MG63 (cell line): Measurements from ENCODE around the gene SLIT3. TPM values are rescaled to one million over a fixed set of nuclear protein-coding genes. Genes with fewer than 3 reads are reported as not detected.
"Not testable (repeated sequence)": the region's sequence is repeated elsewhere in the genome, so short reads cannot be mapped to it uniquely, and the experiment has no call there.

Experiments
- DNase-seq: peaks from one replicate; pipeline ENCODE4 v3.0.0-alpha.2; 2020
- H3K27me3 ChIP-seq: fragments of 250-450 bp; sonication (Bioruptor Pico); 2 replicates; pipeline ENCODE4 v1.5.1; 2020; ENCODE audit warnings: mild to moderate bottlenecking, moderate library complexity
- H3K36me3 ChIP-seq: fragments of 250-450 bp; sonication (Bioruptor Pico); 2 replicates; pipeline ENCODE4 v1.5.1; 2020; ENCODE audit warnings: mild to moderate bottlenecking, moderate library complexity
- H3K4me3 ChIP-seq: fragments of 250-450 bp; sonication (Bioruptor Pico); 2 replicates; pipeline ENCODE4 v1.5.1; 2020; ENCODE audit warnings: mild to moderate bottlenecking, moderate library complexity
- H3K9me3 ChIP-seq: fragments of 250-450 bp; sonication (Bioruptor Pico); 2 replicates; pipeline ENCODE4 v1.5.1; 2020; ENCODE audit warnings: mild to moderate bottlenecking, moderate library complexity
- total RNA-seq: library from RNA; depleted of rRNA; stranded (reverse); fragments of >200 nt; shearing (Covaris generic); gene quantifications from 2 replicates; pipeline ENCODE4 v1.2.3, GENCODE V29; 2014; ENCODE audit warnings: low replicate concordance

The SLIT3 gene
- total RNA-seq, 1 experiment from 2014 or later, result 8.0 TPM

DNA sequence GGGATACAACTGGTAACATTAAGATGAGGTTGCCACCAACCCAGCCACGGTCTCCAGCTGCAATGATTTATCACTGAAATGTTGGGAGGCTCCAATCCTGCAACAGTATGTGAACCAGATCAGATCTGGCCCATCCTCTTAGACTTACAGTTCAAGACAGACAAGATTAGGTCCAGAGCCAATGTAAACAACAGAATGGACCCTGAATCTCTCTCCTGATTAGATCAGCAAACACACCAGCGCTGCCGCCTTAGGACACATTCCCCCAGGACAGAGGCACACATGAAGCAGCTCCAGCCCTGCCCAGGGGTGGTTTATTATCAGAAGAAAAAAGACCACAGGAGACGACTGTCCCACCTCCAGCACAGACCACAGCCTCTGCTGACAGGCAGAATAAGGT is 82.1 kb downstream of the SLIT3 start:
- DNase-seq, result no peak

DNA sequence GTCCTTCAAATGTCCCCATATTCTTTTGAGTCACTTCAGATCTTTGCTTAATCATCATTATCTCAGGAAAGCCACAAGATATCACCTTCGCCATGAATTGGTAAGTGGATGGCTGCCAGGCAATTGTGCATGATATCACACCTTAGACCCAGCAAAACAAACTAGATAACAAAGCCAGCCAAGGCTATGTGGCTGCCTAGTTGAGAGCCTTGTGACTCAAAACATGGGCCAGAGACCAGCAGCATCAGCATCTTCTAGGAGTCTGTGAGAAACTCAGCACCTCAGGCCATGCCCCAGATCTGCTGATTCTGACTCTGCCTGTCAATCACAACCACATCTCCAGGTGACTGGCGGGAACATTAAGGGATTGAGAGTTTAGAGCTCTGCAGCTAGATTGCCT is 82.8 kb downstream of the SLIT3 start:
- H3K36me3 ChIP-seq, result no peaks in the 10 kb centered on the region
- H3K27me3 ChIP-seq, result no peaks in the 10 kb centered on the region
- H3K4me3 ChIP-seq, result no peak overlapping the region
- no peaks in the 10 kb centered on the region for H3K9me3 ChIP-seq
- no peak for DNase-seq

More for the DNA sequence above, 82.1 kb downstream of the SLIT3 start:
- Histone ChIP-seq H3K4me3 (no peak overlapping the region), H3K36me3 (no peaks in the 10 kb centered on the region), H3K9me3 (no peaks in the 10 kb centered on the region), H3K27me3 (no peaks in the 10 kb centered on the region)

DNA sequence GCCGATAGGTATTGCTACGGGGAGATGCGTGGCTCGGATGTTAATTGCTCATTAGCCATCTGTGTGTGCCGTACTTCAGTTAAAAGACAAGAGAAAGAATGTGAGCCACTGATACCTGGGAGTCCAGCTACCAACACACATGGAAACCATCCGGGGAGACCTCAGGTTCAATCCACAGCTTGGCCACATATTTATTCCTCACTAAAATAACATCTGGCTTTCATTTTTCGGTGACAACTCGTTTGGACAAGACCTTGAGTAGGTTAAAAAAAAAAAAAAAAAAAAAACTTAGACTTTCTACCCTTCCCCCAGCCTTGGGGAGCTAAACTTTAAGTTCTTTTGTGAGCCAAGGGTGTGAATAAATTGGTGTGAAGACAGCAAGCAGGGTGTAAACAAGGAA is 84.1 kb downstream of the SLIT3 start:
- no peak for DNase-seq
- Histone ChIP-seq H3K27me3 (no peaks in the 10 kb centered on the region), H3K4me3 (no peak overlapping the region), H3K36me3 (no peaks in the 10 kb centered on the region), H3K9me3 (no peaks in the 10 kb centered on the region)

DNA sequence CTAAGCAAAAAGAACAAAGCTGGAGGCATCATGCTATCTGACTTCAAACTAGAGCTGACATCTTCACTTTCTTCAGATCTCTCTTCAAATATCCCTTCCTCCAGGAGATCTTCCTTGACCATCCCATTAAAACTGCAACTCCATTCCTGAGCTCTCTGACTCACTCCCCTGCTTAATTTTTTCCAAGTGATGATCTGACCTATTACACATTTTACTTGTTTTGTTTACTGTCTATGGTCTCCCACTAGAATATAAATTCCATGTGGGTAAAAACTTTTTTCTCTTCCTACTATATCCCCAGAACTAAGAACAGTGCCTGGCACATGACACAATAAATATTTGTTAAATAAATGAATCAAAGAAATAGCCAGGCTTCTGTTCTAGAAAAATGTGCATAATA is 87.5 kb downstream of the SLIT3 start:
- no peaks in the 10 kb centered on the region for H3K36me3 ChIP-seq
- no peak for DNase-seq
- no peak overlapping the region for H3K4me3 ChIP-seq
- H3K27me3 ChIP-seq, result no peaks in the 10 kb centered on the region
- H3K9me3 ChIP-seq, result no peaks in the 10 kb centered on the region

- not testable (repeated sequence) for H3K36me3 ChIP-seq, DNase-seq, H3K27me3 ChIP-seq, H3K4me3 ChIP-seq, H3K9me3 ChIP-seq
Observed at GRCh38 chr5:169211761-169212160, 89.2 kb downstream of the SLIT3 start.

DNA sequence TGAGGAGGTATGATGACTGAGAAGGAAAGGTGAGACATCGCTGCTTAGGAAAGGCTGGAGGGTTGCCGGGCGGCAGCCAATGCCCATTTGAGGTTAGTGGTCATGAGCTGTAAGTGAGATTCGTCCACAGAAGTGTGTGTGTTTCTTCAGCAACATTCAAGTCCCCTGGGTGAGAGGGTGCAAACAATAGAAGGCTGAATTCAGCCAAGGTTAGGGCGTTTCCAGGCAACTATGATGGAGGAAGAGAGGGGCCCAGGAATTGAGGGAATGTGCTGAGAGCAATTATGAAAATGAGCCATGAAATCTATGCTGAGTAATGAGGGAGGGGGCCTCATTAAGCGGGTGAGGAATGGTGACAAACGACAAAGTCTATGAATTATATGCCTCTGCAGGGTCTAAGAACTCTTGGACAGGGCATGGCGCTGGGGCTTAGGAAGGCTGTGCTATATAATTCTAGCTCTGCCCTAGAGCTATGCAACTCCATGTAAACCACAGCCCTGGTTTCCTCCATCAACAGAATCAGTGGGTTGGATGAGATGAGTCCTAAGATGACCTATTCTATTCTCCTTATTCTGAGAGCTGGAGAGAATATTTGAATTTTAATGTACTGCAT is 96.0 kb downstream of the SLIT3 start:
- DNase-seq, result no peak
- no peaks in the 10 kb centered on the region for H3K27me3 ChIP-seq
- H3K9me3 ChIP-seq, result peaks cover 6% of the 10 kb centered on the region
- H3K4me3 ChIP-seq, result no peak overlapping the region
- H3K36me3 ChIP-seq, result no peaks in the 10 kb centered on the region

GRCh38 chr5:169202969-169203368 is 98.0 kb downstream of the SLIT3 start:
- Histone ChIP-seq H3K36me3 (no peaks in the 10 kb centered on the region), H3K4me3 (no peak overlapping the region), H3K27me3 (no peaks in the 10 kb centered on the region), H3K9me3 (peaks cover 6% of the 10 kb centered on the region)
- DNase-seq, result no peak

DNA sequence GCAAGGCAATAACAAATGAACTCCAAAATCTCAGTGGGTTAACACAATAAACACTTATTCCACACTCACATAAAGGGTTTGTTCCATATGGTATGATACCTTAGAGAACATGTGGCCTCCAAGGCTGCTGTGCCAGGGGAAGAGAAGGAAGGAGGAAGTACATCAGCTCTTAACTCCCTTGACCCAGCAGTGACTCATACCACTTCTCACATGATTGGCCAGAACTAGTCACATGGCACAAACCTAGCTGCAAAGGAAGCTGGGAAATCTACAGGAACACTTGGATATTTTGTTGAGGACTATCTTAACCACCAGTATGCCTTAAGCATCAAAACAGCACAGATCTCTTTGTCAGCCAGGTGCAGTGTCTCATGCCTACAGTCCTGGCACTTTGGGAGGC is 99.3 kb downstream of the SLIT3 start:
- Histone ChIP-seq H3K36me3 (no peaks in the 10 kb centered on the region), H3K27me3 (no peaks in the 10 kb centered on the region), H3K4me3 (no peak overlapping the region), H3K9me3 (peaks cover 6% of the 10 kb centered on the region)
- DNase-seq, result peak; percentile 23

DNA sequence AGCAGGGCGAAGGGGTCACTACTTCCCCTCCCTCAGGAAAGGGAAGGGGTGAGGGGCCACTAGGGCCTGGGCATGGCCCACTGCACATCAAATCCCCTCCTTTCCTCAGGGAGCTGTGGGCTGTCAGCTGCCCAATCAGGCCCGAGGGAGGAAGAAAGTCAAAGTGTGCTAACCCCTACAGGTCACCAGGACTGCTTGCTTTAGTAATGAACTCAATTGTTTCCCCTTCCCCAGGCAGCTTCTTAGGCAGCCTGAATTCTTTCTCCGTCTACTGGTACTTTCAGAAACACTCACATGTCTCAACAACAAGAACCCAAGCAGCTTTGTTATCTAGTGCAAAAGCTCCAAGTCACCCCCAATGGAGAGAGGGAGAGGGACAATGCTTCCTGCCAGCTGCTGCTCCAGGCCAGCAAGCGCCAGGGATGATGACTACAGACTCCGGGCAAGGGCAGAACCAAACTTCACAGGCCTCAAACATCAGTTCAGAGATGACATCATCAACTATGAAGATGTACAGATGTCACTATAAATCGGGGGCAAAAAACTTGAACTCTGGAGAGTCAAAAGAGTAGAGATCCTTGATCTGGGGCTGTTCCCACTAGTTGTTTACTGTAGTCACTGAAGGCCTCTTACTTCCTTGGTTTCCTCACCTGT is 100.7 kb downstream of the SLIT3 start:
- Histone ChIP-seq H3K4me3 (no peak overlapping the region), H3K36me3 (no peaks in the 10 kb centered on the region), H3K27me3 (no peaks in the 10 kb centered on the region), H3K9me3 (peaks cover 6% of the 10 kb centered on the region)
- peak; percentile 20 for DNase-seq

DNA sequence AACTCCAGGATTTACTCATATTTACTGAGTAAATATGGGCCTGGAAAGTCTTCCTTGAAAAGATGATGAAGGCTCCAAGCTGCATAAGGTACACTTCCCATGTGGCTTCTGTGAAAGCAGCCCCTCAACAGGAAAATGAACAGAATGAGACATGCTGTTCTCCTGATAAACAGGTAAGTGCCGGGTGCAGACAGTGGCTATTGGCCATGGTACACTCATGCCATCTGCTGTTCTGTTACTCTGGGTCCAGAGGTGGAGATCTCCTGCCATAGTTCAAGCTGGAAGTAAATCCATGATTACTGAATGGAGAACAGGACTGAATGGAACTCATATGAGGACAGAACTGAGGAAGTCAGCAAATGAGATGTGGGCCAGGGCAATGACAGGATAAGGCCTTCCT is 103.6 kb downstream of the SLIT3 start:
- DNase-seq, result no peak
- Histone ChIP-seq H3K27me3 (no peaks in the 10 kb centered on the region), H3K9me3 (peaks cover 5% of the 10 kb centered on the region), H3K36me3 (no peaks in the 10 kb centered on the region), H3K4me3 (no peak overlapping the region)

GRCh38 chr5:169196059-169196458 is 104.9 kb downstream of the SLIT3 start:
- no peaks in the 10 kb centered on the region for H3K36me3 ChIP-seq
- no peaks in the 10 kb centered on the region for H3K27me3 ChIP-seq
- DNase-seq, result no peak
- no peaks in the 10 kb centered on the region for H3K9me3 ChIP-seq
- H3K4me3 ChIP-seq, result no peak overlapping the region

GRCh38 chr5:169195601-169196000 is 105.3 kb downstream of the SLIT3 start:
- peak; percentile 70 for DNase-seq
- H3K4me3 ChIP-seq, result no peak overlapping the region
- H3K27me3 ChIP-seq, result no peaks in the 10 kb centered on the region
- H3K9me3 ChIP-seq, result no peaks in the 10 kb centered on the region
- H3K36me3 ChIP-seq, result no peaks in the 10 kb centered on the region

- Histone ChIP-seq H3K9me3 (no peaks in the 10 kb centered on the region), H3K27me3 (no peaks in the 10 kb centered on the region), H3K36me3 (no peaks in the 10 kb centered on the region), H3K4me3 (no peak overlapping the region)
- no peak for DNase-seq
Observed at GRCh38 chr5:169192536-169192935, 108.4 kb downstream of the SLIT3 start.

DNA sequence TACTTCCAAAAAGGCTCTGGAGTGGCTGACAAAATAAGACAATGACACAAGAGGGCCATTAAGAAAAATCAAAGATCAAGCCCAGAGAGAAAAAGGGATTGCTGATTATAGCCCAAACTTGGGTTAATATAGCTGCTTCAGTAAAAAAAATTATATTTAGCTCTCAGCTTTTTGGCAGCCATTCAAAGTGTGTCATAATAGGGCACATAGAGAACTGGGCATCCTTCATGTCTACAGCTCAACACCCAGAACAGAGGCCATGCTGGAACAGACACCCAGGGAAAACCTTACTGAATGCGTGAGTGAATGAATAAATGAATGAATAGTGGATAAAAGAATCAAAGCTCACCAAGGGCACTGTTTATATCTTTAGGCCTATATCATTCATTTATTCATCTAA is 110.1 kb downstream of the SLIT3 start:
- Histone ChIP-seq H3K9me3 (no peaks in the 10 kb centered on the region), H3K4me3 (no peak overlapping the region), H3K36me3 (no peaks in the 10 kb centered on the region), H3K27me3 (no peaks in the 10 kb centered on the region)
- DNase-seq, result no peak

GRCh38 chr5:169185626-169186025 is 115.3 kb downstream of the SLIT3 start:
- Histone ChIP-seq H3K4me3 (no peak overlapping the region), H3K27me3 (no peaks in the 10 kb centered on the region), H3K36me3 (no peaks in the 10 kb centered on the region), H3K9me3 (no peaks in the 10 kb centered on the region)
- no peak for DNase-seq

DNA sequence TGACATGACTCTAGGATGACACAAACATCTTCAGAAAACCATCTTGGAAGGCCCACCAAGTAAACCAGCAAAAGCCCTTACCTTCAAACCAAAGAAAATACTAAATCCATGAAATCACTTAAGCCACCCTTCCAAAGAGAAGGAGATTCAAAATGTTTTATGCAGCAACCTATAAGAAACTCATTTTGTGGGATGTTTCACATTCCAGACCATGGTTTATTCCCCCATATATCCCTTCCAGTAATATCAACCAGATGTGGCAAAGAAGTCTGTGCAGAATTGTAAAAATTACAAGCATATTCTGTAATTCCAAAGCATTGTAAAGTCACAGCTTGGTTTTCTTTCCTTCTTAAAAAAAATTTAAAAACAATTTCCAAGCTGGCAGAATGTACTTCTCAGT is 117.4 kb downstream of the SLIT3 start:
- H3K4me3 ChIP-seq, result no peak overlapping the region
- H3K36me3 ChIP-seq, result no peaks in the 10 kb centered on the region
- DNase-seq, result no peak
- 0 out of 2 replicates have a peak, but pooled peaks cover under 1% of the 10 kb centered on the region for H3K27me3 ChIP-seq
- H3K9me3 ChIP-seq, result no peaks in the 10 kb centered on the region

DNA sequence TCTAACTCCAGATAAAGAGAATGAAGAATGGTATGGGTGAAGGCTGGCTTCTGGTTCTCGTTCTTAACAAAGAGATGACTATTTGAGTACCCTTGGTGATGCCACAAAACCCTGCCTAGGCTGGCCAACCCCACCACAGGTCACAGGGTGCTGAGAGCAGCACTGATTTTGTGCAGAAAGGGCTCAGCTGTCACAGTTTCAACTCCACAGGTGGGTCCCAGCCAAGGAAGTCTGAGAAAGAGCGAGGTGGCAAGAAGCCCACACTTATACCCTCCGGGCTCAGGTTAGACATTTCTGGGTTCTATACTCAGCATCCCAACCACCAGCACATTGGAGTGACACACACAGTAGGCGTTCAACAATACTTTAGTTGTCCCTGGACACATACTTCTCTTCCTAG is 118.1 kb downstream of the SLIT3 start:
- DNase-seq, result no peak
- H3K9me3 ChIP-seq, result no peaks in the 10 kb centered on the region
- H3K36me3 ChIP-seq, result no peaks in the 10 kb centered on the region
- H3K4me3 ChIP-seq, result no peak overlapping the region
- 0 out of 2 replicates have a peak, but pooled peaks cover 3% of the 10 kb centered on the region for H3K27me3 ChIP-seq

DNA sequence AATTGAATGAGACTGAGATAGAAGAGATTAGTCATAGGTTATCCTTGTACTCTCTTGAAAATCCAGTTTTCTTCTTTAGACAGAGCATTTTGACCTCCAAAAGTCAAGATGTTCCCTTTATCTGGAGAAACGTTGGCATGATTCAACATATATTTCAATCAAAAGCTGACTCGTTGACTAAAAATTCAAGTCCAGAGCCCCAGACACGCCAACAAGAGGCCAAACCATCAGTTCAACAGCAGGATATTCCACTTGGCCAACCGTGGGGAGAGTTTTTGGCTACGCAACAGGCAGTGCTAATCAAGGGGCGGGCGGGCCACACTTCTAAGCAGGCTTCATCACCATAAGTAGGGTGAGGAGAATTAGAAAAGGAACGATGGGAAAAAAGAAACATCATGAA is 119.1 kb downstream of the SLIT3 start:
- H3K4me3 ChIP-seq, result no peak overlapping the region
- peak; percentile 78 for DNase-seq
- H3K9me3 ChIP-seq, result no peaks in the 10 kb centered on the region
- H3K27me3 ChIP-seq, result 0 out of 2 replicates have a peak, but pooled peaks cover 3% of the 10 kb centered on the region
- H3K36me3 ChIP-seq, result no peaks in the 10 kb centered on the region
